Natural killer cell (primary cell): ENCODE data around the gene PPFIA2. TPM values are rescaled to one million over a fixed set of nuclear protein-coding genes. Genes with fewer than 3 reads are reported as not detected.

Source experiments
- ATAC-seq, 3 donors: fragments of 150-1000 bp in 2 of 3; fragments of 200-7000 bp in 1 of 3; cut with Tn5 transposase; 1 replicate in 1 of 3; 2 replicates in 2 of 3; pipeline ENCODE4 v1.10.0; 2021; ENCODE audit warnings: mild to moderate bottlenecking in 2 of 3, moderate library complexity in 2 of 3
- DNase-seq, 2 donors: peaks; one replicate each; pipeline versions ENCODE4 v3.0.0 to v3.0.0-alpha.2; 2013 to 2021; ENCODE audit warnings: mixed read lengths in 1 of 2
- H3K27ac ChIP-seq: one replicate; pipeline ENCODE4 v1.5.1; 2013; ENCODE audit warnings: mild to moderate bottlenecking, low read length
- H3K27me3 ChIP-seq: one replicate; pipeline ENCODE4 v1.6.1; 2013; ENCODE audit warnings: low read length; ENCODE audit not compliant: control insufficient read depth, insufficient read depth
- H3K36me3 ChIP-seq: one replicate; pipeline ENCODE4 v1.6.1; 2013; ENCODE audit warnings: low read length; ENCODE audit not compliant: control insufficient read depth, insufficient read depth
- H3K4me1 ChIP-seq: one replicate; pipeline ENCODE4 v1.6.1; 2013; ENCODE audit warnings: low read length; ENCODE audit not compliant: control insufficient read depth, insufficient read depth
- H3K4me3 ChIP-seq: one replicate; pipeline ENCODE4 v1.5.1; 2013; ENCODE audit warnings: low read length
- H3K9me3 ChIP-seq: one replicate; pipeline ENCODE4 v1.6.1; 2013; ENCODE audit warnings: low read length; ENCODE audit not compliant: control insufficient read depth, insufficient read depth
- H3K27ac Mint-ChIP-seq, 2 donors: one replicate each; pipeline ENCODE4 v1.8.0; 2022; ENCODE audit warnings: mild to moderate bottlenecking in 2 of 2, mixed read lengths in 2 of 2, moderate library complexity in 1 of 2
- H3K27me3 Mint-ChIP-seq, 2 donors: one replicate each; pipeline ENCODE4 v1.8.0; 2022; ENCODE audit warnings: low read depth in 2 of 2, mixed read lengths in 2 of 2
- H3K36me3 Mint-ChIP-seq: one replicate; pipeline ENCODE4 v1.8.0; 2022; ENCODE audit warnings: mixed read lengths
- H3K4me1 Mint-ChIP-seq, 2 donors: one replicate each; pipeline ENCODE4 v1.8.0; 2022; ENCODE audit warnings: mixed read lengths in 2 of 2
- H3K4me3 Mint-ChIP-seq: one replicate; pipeline ENCODE4 v1.8.0; 2022; ENCODE audit warnings: mild to moderate bottlenecking, moderate library complexity, mixed read lengths
- H3K9me3 Mint-ChIP-seq, 2 donors: one replicate each; pipeline ENCODE4 v1.8.0; 2022; ENCODE audit warnings: mixed read lengths in 2 of 2
- CTCF ChIP-seq: fragments of 200-600 bp; IDR thresholded peaks from one replicate; pipeline ENCODE4 v1.8.0; 2022; ENCODE audit warnings: antibody characterized with exemption
- WGBS: methylation state at CpG from one replicate; pipeline ENCODE4 v1.1.7; 2013; ENCODE audit warnings: missing lambda C conversion rate; ENCODE audit not compliant: insufficient coverage; 5-methylcytosine and 5-hydroxymethylcytosine counted together
- intact Hi-C: fragments of 100-400 bp; cut with micrococcal nuclease; formaldehyde crosslinking; loops from one replicate; pipeline ENCODE4 v1.14.2; 2022
- total RNA-seq, 4 donors: library from RNA; stranded (reverse); fragments of 120-200 nt in 1 of 4; gene quantifications; one replicate each; pipeline versions ENCODE4 v1.2.3 to v1.2.4, GENCODE V29; 2013 to 2022

The PPFIA2 gene
- total RNA-seq, 3 donors from 2014 or later (not counting 1 experiment from before 2014, with no cell fraction given) = not detected

DNA sequence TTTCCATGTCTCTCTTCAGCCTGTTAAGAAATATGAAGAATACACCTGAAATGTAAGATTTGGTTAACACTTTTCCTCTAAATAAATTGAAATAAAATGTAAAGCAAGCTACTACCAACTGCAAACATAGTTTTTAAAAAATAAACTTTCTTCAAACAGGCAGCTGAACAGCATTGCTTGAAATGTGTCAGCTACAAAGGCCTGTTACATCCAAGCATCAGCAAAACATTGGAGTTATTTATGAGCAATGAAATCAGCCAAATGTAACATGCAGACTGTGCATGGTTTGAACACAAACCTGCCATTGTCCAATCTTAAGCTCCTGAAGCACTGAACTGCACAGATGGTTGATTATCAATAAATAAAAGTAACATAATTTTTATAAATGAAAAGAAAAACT, 390.0 kb downstream of the PPFIA2 start:
- H3K4me1 ChIP-seq = no peaks in the 10 kb centered on the region
- no peaks in the 10 kb centered on the region for H3K9me3 ChIP-seq
- no peaks in the 10 kb centered on the region for H3K36me3 ChIP-seq
- intact Hi-C loops = no loop called here
- H3K27ac ChIP-seq = no peak overlapping the region
- no peaks in the 10 kb centered on the region for H3K27me3 ChIP-seq
- H3K4me3 ChIP-seq = no peak overlapping the region
- ATAC-seq (no peak), DNase-seq (no peak)
- TF ChIP-seq CTCF = no peak
- Mint-ChIP-seq H3K4me1 (no peaks in the 10 kb centered on the region), H3K36me3 (no peaks in the 10 kb centered on the region), H3K27ac (no peak overlapping the region), H3K27me3 (no peaks in the 10 kb centered on the region), H3K9me3 (peaks cover 5 to 6% of the 10 kb centered on the region in 2 donors), H3K4me3 (no peak overlapping the region)

DNA sequence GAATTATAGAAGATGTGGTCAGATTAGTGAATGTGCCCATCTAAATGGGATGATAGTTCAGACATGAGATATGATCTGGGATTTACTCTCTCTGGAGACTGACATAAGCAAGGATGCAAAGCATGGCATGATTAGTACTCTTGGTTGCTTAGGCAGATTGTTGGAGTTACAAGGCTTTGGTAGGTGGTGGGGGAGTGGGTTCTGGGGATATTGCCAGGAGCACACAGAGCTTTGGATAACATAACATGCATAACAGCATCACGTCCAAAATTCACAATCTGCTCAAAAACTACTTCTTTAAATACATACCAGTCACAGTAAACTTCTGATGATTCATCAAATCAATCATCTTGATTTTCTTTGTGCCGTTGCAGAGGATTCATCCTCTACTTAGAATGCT, 393.9 kb downstream of the PPFIA2 start:
- Histone ChIP-seq H3K4me3 (no peak overlapping the region), H3K4me1 (no peaks in the 10 kb centered on the region), H3K27ac (no peak overlapping the region), H3K36me3 (no peaks in the 10 kb centered on the region), H3K9me3 (no peaks in the 10 kb centered on the region), H3K27me3 (no peaks in the 10 kb centered on the region)
- 43% methylated on average over 1 of the region's 2 CpGs for WGBS
- Mint-ChIP-seq H3K9me3 (peaks cover 5 to 6% of the 10 kb centered on the region in 2 donors), H3K27ac (no peak overlapping the region), H3K4me1 (no peaks in the 10 kb centered on the region), H3K27me3 (no peaks in the 10 kb centered on the region), H3K36me3 (no peaks in the 10 kb centered on the region), H3K4me3 (no peak overlapping the region)
- DNase-seq (no peak), ATAC-seq (no peak)
- TF ChIP-seq CTCF = no peak
- intact Hi-C loops = no loop called here

GRCh38 chr12:81360916-81361315, 398.2 kb downstream of the PPFIA2 start:
- H3K4me3 Mint-ChIP-seq = no peak overlapping the region
- no peaks in the 10 kb centered on the region for H3K9me3 ChIP-seq
- H3K36me3 Mint-ChIP-seq = no peaks in the 10 kb centered on the region
- H3K4me1 Mint-ChIP-seq = no peaks in the 10 kb centered on the region
- no peaks in the 10 kb centered on the region for H3K36me3 ChIP-seq
- TF ChIP-seq CTCF = no peak
- H3K9me3 Mint-ChIP-seq = peaks cover 1 to 6% of the 10 kb centered on the region in 2 donors
- no peak overlapping the region for H3K27ac ChIP-seq
- no peaks in the 10 kb centered on the region for H3K4me1 ChIP-seq
- ATAC-seq (no peak), DNase-seq (no peak)
- intact Hi-C loops = no loop called here
- no peak overlapping the region for H3K4me3 ChIP-seq
- no peak overlapping the region for H3K27ac Mint-ChIP-seq
- no peaks in the 10 kb centered on the region for H3K27me3 ChIP-seq
- H3K27me3 Mint-ChIP-seq = no peaks in the 10 kb centered on the region

DNA sequence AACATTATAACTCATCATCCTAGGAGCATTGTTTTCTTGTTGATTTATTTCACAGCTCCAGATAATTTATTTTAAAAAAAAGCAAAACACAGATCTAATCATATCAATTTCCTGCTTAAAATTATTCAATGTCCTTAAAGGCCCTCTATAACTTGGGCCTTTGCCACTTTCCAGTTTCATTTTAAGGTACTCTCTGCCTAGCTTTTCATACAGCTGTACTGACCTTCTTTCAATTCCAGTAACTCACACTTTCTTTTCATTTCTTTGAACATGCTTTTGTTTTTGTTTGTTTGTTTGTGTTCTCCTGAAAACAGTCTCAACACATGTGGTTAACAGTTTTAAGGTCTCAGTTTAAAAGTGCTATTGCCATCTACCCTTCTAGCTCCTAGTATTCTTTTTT, 399.4 kb downstream of the PPFIA2 start:
- Histone ChIP-seq H3K27me3 (no peaks in the 10 kb centered on the region), H3K9me3 (no peaks in the 10 kb centered on the region), H3K27ac (no peak overlapping the region), H3K4me3 (no peak overlapping the region), H3K4me1 (no peaks in the 10 kb centered on the region), H3K36me3 (no peaks in the 10 kb centered on the region)
- Mint-ChIP-seq H3K9me3 (peaks cover 0 to 7% of the 10 kb centered on the region in 2 donors), H3K4me3 (no peak overlapping the region), H3K4me1 (no peaks in the 10 kb centered on the region), H3K27ac (no peak overlapping the region), H3K36me3 (no peaks in the 10 kb centered on the region), H3K27me3 (no peaks in the 10 kb centered on the region)
- intact Hi-C loops = no loop called here
- no peak for TF ChIP-seq CTCF
- DNase-seq (no peak), ATAC-seq (no peak)
